ENCODE measurements around the gene GIMAP1.

Gene GIMAP1

GRCh38 chr7:150733482-150734095 is 17.2 kb downstream of the GIMAP1 start:
- no peak for DNase-seq (ENCODE audit: low read depth)

GRCh38 chr7:150734254-150734653 is 17.8 kb downstream of the GIMAP1 start:
- DNase-seq (ENCODE audit: low read depth) = no peak
- TF ChIP-seq CTCF (IDR thresholded peaks at IDR 0.05; ENCODE audit: low read length, missing control alignments) = no peak

More at GRCh38 chr7:150733482-150734095, 17.2 kb downstream of the GIMAP1 start:
- no peak overlapping the region for H3K4me3 ChIP-seq (replicated peaks; ENCODE audit: low read depth, low read length)
- no peak for TF ChIP-seq CTCF (IDR thresholded peaks at IDR 0.05; ENCODE audit: low read length, missing control alignments)

GRCh38 chr7:150735596-150736358 is 19.4 kb downstream of the GIMAP1 start:
- no peak for TF ChIP-seq CTCF (IDR thresholded peaks at IDR 0.05; ENCODE audit: low read length, missing control alignments)
- DNase-seq (ENCODE audit: low read depth) = no peak
- no peak overlapping the region for H3K4me3 ChIP-seq (replicated peaks; ENCODE audit: low read depth, low read length)

More at GRCh38 chr7:150734254-150734653, 17.8 kb downstream of the GIMAP1 start:
- no peak overlapping the region for H3K4me3 ChIP-seq (replicated peaks; ENCODE audit: low read depth, low read length)

GRCh38 chr7:150736864-150737263 is 20.5 kb downstream of the GIMAP1 start:
- H3K4me3 ChIP-seq (replicated peaks; ENCODE audit: low read depth, low read length) = no peak overlapping the region
- DNase-seq (ENCODE audit: low read depth) = no peak
- TF ChIP-seq CTCF (IDR thresholded peaks at IDR 0.05; ENCODE audit: low read length, missing control alignments) = no peak

- H3K4me3 ChIP-seq (replicated peaks; ENCODE audit: low read depth, low read length) = no peak within 1 kb of the TSS
- TF ChIP-seq CTCF (IDR thresholded peaks at IDR 0.05; ENCODE audit: low read length, missing control alignments) = no peak
- DNase-seq (ENCODE audit: low read depth) = no peak
Measured at GRCh38 chr7:150737265-150738055, 21.0 kb downstream of the GIMAP1 start, which contains the start of gene GIMAP5. TSS of gene GIMAP5 (plus strand) at chr7:150737418. CDS start at chr7:150740885, 3,467 bp downstream.

GRCh38 chr7:150738092-150738491 is 21.7 kb downstream of the GIMAP1 start:
- no peak for DNase-seq (ENCODE audit: low read depth)
- no peak for TF ChIP-seq CTCF (IDR thresholded peaks at IDR 0.05; ENCODE audit: low read length, missing control alignments)
- H3K4me3 ChIP-seq (replicated peaks; ENCODE audit: low read depth, low read length) = no peak overlapping the region
